Activated CD8-positive, alpha-beta T cell treated with anti-CD3 and anti-CD28 coated beads, Interleukin-2, amount 10 ng/mL, durations not matched to agents 7 days and 5 days (primary cell): ENCODE measurements around the gene RAB11FIP5. TPM values are rescaled to one million over a fixed set of nuclear protein-coding genes. Genes with fewer than 3 reads are reported as not detected.

Experiments
- ATAC-seq: fragments of 150-1000 bp; cut with Tn5 transposase; one replicate; pipeline ENCODE4 v1.10.0; 2021; ENCODE audit warnings: moderate library complexity
- CTCF ChIA-PET: fragments of 350-600 bp; sonication (Branson Sonifier 250); formaldehyde crosslinking; loops from one replicate; lab custom pipeline; 2021; ENCODE audit warnings: antibody characterized with exemption; lab: Charles Lee
- POLR2A ChIA-PET: fragments of 350-600 bp; sonication (Branson Sonifier 250); formaldehyde crosslinking; loops from one replicate; lab custom pipeline; 2021; ENCODE audit warnings: antibody characterized with exemption; lab: Charles Lee
- DNase-seq: peaks from one replicate; pipeline ENCODE4 v3.0.0-alpha.2; 2020
- H3K27ac Mint-ChIP-seq: one replicate; pipeline ENCODE4 v1.8.0; 2021; ENCODE audit warnings: mild to moderate bottlenecking, mixed read lengths
- H3K27me3 Mint-ChIP-seq: one replicate; pipeline ENCODE4 v1.8.0; 2021; ENCODE audit warnings: low read depth, mixed read lengths
- H3K36me3 Mint-ChIP-seq: one replicate; pipeline ENCODE4 v1.8.0; 2021; ENCODE audit warnings: low read depth, mixed read lengths
- H3K4me1 Mint-ChIP-seq: one replicate; pipeline ENCODE4 v1.8.0; 2021; ENCODE audit warnings: low read depth, mixed read lengths
- H3K4me3 Mint-ChIP-seq: one replicate; pipeline ENCODE4 v1.8.0; 2021; ENCODE audit warnings: mild to moderate bottlenecking, mixed read lengths
- H3K9me3 Mint-ChIP-seq: one replicate; pipeline ENCODE4 v1.8.0; 2022; ENCODE audit warnings: mixed read lengths; ENCODE audit not compliant: insufficient read depth
- total RNA-seq, 2 experiments: library from RNA; stranded (reverse); gene quantifications; one replicate each; pipeline ENCODE4 v1.2.3, GENCODE V29; 2021

The RAB11FIP5 gene
- total RNA-seq, 2 experiments from 2014 or later = 1.4 to 1.7 TPM

DNA sequence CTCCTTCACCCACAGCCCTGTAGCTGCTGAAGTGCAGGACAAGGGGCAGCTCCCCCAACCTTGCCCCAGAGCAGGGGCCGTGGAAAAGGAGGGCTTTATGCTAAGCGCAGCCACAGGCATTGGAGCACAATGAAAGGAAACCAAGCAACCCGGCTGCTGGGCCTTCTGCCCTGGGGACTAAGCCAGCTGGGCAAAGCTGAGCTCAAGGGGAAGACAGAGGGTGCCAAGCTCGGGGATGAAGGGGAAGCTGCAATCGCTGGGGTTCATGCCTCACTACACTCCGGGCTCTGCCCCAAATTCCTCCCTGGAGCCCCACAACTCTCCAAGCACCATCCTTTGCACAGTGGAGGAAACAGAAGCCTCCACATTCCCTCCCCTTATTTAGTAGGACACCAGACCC is 53.6 kb downstream of the RAB11FIP5 start:
- Mint-ChIP-seq H3K27ac (no peak overlapping the region), H3K27me3 (no peaks in the 10 kb centered on the region), H3K36me3 (peaks cover 16% of the 10 kb centered on the region), H3K4me1 (no peaks in the 10 kb centered on the region), H3K9me3 (peaks cover 5% of the 10 kb centered on the region), H3K4me3 (no peak overlapping the region)
- no peak for DNase-seq
- ChIA-PET POLR2A (no interaction called here), CTCF (no interaction called here)
- no peak for ATAC-seq

GRCh38 chr2:73054980-73055379 is 57.8 kb downstream of the RAB11FIP5 start:
- peaks cover 5% of the 10 kb centered on the region for H3K9me3 Mint-ChIP-seq
- no peaks in the 10 kb centered on the region for H3K27me3 Mint-ChIP-seq
- ChIA-PET CTCF (no interaction called here), POLR2A (no interaction called here)
- H3K4me3 Mint-ChIP-seq = no peak overlapping the region
- no peak for ATAC-seq
- H3K4me1 Mint-ChIP-seq = no peaks in the 10 kb centered on the region
- peaks cover 18% of the 10 kb centered on the region for H3K36me3 Mint-ChIP-seq
- H3K27ac Mint-ChIP-seq = no peak overlapping the region
- DNase-seq = no peak

- no peak for ATAC-seq
- CTCF ChIA-PET = interaction anchor here (1.1 to 1.3 kb wide), 3 partner anchors 62 to 159 kb away, joined by 3 to 4 read pairs (median 3); no protein-coding TSS in a partner anchor
- no peaks in the 10 kb centered on the region for H3K4me1 Mint-ChIP-seq
- no peak overlapping the region for H3K4me3 Mint-ChIP-seq
- peaks cover 18% of the 10 kb centered on the region for H3K36me3 Mint-ChIP-seq
- H3K27ac Mint-ChIP-seq = no peak overlapping the region
- DNase-seq = no peak
- no peaks in the 10 kb centered on the region for H3K27me3 Mint-ChIP-seq
- POLR2A ChIA-PET = no interaction called here
- H3K9me3 Mint-ChIP-seq = peaks cover 5% of the 10 kb centered on the region
Observed at GRCh38 chr2:73053316-73054114, 59.2 kb downstream of the RAB11FIP5 start.

DNA sequence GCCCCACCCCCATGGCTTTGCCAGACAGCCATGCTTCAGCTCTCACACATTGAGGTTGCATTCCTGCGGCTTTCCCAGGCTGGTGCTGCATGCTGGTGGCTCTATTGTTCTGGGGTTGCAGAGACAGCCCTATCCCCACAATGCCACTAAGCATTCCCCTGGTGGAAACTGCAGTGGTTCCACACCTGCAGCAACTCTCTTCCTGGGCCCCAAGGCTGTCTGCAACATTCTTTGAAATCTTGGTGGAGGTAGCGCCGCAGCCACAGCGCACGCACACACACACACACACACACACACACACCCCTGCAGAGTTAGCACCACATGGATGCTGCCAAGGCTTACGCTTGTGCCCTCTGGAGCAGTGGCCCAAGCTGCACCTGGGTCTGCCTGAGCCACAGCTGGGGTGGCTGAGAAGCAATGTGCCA is 62.6 kb downstream of the RAB11FIP5 start:
- H3K36me3 Mint-ChIP-seq = peaks cover 4% of the 10 kb centered on the region

GRCh38 chr2:73043929-73044832 is 68.6 kb downstream of the RAB11FIP5 start:
- ChIA-PET CTCF (no interaction called here), POLR2A (interaction anchor here (0.6 kb wide), 1 partner anchor 157 kb away, joined by 3 read pairs; no protein-coding TSS in a partner anchor)
- H3K36me3 Mint-ChIP-seq = no peaks in the 10 kb centered on the region
- peak overlapping the region; percentile 71 for H3K27ac Mint-ChIP-seq
- ATAC-seq = peak; percentile 73
- H3K4me1 Mint-ChIP-seq = peaks cover 16% of the 10 kb centered on the region
- DNase-seq = peak; percentile 38
- no peaks in the 10 kb centered on the region for H3K27me3 Mint-ChIP-seq
- H3K4me3 Mint-ChIP-seq = no peak overlapping the region
- H3K9me3 Mint-ChIP-seq = no peaks in the 10 kb centered on the region

More for the DNA sequence above, 62.6 kb downstream of the RAB11FIP5 start:
- ChIA-PET CTCF (no interaction called here), POLR2A (no interaction called here)
- H3K9me3 Mint-ChIP-seq = no peaks in the 10 kb centered on the region
- DNase-seq (no peak), ATAC-seq (peak; percentile 19)
- H3K27me3 Mint-ChIP-seq = no peaks in the 10 kb centered on the region
- H3K4me3 Mint-ChIP-seq = no peak overlapping the region
- no peak overlapping the region for H3K27ac Mint-ChIP-seq
- peaks cover 2% of the 10 kb centered on the region for H3K4me1 Mint-ChIP-seq

- CTCF ChIA-PET = no interaction called here
- Mint-ChIP-seq H3K27me3 (no peaks in the 10 kb centered on the region), H3K4me1 (peaks cover 16% of the 10 kb centered on the region), H3K27ac (no peak overlapping the region), H3K9me3 (no peaks in the 10 kb centered on the region), H3K4me3 (no peak overlapping the region), H3K36me3 (no peaks in the 10 kb centered on the region)
- ATAC-seq (no peak), DNase-seq (no peak)
- POLR2A ChIA-PET = no interaction called here
Observed at GRCh38 chr2:73043276-73043675, 69.5 kb downstream of the RAB11FIP5 start.

- H3K9me3 Mint-ChIP-seq = no peaks in the 10 kb centered on the region
- CTCF ChIA-PET = interaction anchor here (0.7 to 1.3 kb wide), 3 partner anchors 20 to 139 kb away, joined by 3 read pairs; no protein-coding TSS in a partner anchor
- H3K4me3 Mint-ChIP-seq = no peak overlapping the region
- ATAC-seq (no peak), DNase-seq (no peak)
- H3K27me3 Mint-ChIP-seq = no peaks in the 10 kb centered on the region
- H3K36me3 Mint-ChIP-seq = no peaks in the 10 kb centered on the region
- no peaks in the 10 kb centered on the region for H3K4me1 Mint-ChIP-seq
- no peak overlapping the region for H3K27ac Mint-ChIP-seq
- POLR2A ChIA-PET = no interaction called here
Observed at GRCh38 chr2:73037947-73038585, 74.7 kb downstream of the RAB11FIP5 start.

DNA sequence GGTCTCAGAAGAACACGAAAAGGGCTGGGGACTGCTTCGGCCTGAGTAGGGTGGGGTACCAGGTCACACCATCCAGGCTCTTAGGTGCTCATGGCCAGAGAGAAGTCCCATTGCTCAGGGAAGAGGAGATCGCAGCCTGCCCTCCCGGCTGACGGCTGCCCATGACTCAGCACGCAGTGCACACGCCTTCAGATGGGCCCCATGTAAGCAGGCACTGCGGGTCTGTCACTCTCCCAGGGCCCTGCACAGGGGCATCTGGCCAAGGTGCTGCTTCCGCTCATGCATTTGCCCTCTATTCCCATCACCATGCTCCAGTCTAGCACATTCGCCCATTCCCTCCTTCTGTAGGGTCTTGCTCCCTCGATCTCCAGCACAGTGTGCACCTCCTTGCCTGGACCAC is 76.0 kb downstream of the RAB11FIP5 start:
- POLR2A ChIA-PET = no interaction called here
- Mint-ChIP-seq H3K27me3 (no peaks in the 10 kb centered on the region), H3K36me3 (no peaks in the 10 kb centered on the region), H3K9me3 (no peaks in the 10 kb centered on the region), H3K27ac (no peak overlapping the region), H3K4me1 (no peaks in the 10 kb centered on the region), H3K4me3 (no peak overlapping the region)
- DNase-seq (no peak), ATAC-seq (no peak)
- CTCF ChIA-PET = no interaction called here

DNA sequence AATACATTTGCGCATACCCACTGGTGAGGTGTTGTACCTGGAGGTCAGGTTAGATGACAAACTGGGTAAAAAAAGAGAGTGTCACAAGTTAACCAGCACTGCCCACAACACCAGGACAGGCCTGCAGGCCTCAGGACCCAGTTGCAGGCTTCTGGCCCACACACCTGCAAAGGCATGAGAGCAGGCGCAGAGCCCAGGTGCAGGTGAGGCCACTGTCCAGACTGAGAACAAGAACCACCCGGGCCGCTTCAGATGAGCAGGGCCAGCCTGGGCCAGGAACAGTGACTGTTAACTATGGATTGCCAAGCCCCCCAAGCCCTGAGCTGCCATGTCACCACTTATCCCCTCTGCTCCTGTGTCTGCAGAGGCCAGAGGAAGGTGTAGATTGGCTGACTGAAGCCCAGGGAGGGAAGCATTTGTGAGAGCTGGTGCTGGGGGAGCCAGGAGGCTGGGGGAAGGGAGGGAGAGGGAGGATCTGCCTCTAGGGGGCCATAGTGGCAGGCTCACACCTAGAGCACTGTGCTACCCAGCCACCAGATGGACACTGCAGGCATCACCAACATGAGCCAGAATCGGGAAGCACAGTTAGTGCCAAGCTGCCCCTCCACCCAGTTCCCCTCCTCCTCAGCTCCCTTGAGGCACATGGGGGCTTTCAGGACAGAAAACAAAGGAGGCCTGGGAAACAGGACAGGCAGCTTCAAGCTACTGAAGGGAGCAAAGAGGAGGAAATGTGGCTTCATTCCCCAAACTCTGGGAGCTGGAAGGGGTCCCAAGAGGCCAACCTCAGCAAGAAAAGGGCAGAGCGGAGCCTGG is 76.6 kb downstream of the RAB11FIP5 start:
- DNase-seq (no peak), ATAC-seq (no peak)
- ChIA-PET POLR2A (no interaction called here), CTCF (no interaction called here)
- no peaks in the 10 kb centered on the region for H3K9me3 Mint-ChIP-seq
- no peaks in the 10 kb centered on the region for H3K27me3 Mint-ChIP-seq
- no peaks in the 10 kb centered on the region for H3K4me1 Mint-ChIP-seq
- no peak overlapping the region for H3K4me3 Mint-ChIP-seq
- no peaks in the 10 kb centered on the region for H3K36me3 Mint-ChIP-seq
- H3K27ac Mint-ChIP-seq = no peak overlapping the region

DNA sequence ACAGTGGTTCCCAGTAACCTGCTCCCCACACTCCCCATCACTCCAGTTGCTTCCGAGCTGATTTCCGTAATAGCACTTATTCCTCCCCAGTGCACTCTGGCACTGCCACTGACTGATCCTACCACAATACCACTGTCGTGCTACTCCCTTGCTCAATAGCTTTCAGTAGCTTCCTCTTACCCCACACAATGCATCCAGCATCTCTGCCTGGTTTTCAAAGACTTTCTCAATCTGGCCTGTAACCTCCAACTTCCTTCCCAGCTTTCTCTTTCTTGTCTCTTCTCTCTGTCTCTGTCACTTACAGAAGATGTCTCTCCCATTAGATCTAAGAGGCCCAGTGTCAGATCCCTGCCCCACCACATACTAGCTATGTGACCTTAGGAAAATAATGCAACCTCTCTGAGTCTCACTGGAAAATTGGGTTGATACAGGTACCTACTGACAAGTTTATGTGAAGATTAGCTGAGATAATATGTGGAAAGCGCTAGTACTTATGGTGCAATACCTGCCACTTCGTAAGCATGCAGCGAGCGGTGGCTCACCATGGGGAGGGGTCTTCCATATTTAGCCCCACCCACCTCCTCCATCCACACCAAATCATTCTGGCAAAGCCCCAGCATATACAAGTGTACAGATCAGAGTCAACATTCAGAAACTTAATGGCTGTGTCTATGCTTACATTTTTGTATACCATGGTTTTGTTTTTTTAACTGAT is 77.9 kb downstream of the RAB11FIP5 start:
- ChIA-PET CTCF (interaction anchor here (1.2 kb wide), 2 partner anchors 61 to 129 kb away, joined by 3 to 4 read pairs; no protein-coding TSS in a partner anchor), POLR2A (no interaction called here)
- H3K4me1 Mint-ChIP-seq = no peaks in the 10 kb centered on the region
- H3K9me3 Mint-ChIP-seq = no peaks in the 10 kb centered on the region
- ATAC-seq (no peak), DNase-seq (no peak)
- H3K27me3 Mint-ChIP-seq = no peaks in the 10 kb centered on the region
- no peak overlapping the region for H3K4me3 Mint-ChIP-seq
- H3K27ac Mint-ChIP-seq = no peak overlapping the region
- H3K36me3 Mint-ChIP-seq = no peaks in the 10 kb centered on the region
